Activated naive CD8-positive, alpha-beta T cell treated with anti-CD3 and anti-CD28 coated beads, Interleukin-2, amount 10 ng/mL, durations not matched to agents 7 days and 5 days (primary cell): ENCODE results near the gene MT1X. TPM values are rescaled to one million over a fixed set of nuclear protein-coding genes. Genes with fewer than 3 reads are reported as not detected.
A peak's percentile ranks its signal among the peaks of the same experiment; 100 is the strongest.

Experiments
- ATAC-seq: fragments of 150-1000 bp; cut with Tn5 transposase; one replicate; pipeline ENCODE4 v1.10.0; 2021; ENCODE audit warnings: low read depth, moderate library complexity
- POLR2A ChIA-PET: fragments of 350-600 bp; sonication (Branson Sonifier 250); formaldehyde crosslinking; loops from one replicate; lab custom pipeline; 2021; ENCODE audit warnings: antibody characterized with exemption; lab: Charles Lee
- DNase-seq: peaks from one replicate; pipeline ENCODE4 v3.0.0; 2021
- H3K27ac Mint-ChIP-seq: one replicate; pipeline ENCODE4 v1.8.0; 2022; ENCODE audit warnings: mild to moderate bottlenecking, mixed read lengths
- H3K27me3 Mint-ChIP-seq: one replicate; pipeline ENCODE4 v1.8.0; 2022; ENCODE audit warnings: mild to moderate bottlenecking, moderate library complexity, mixed read lengths
- H3K36me3 Mint-ChIP-seq: one replicate; pipeline ENCODE4 v1.8.0; 2021; ENCODE audit warnings: mild to moderate bottlenecking, mixed read lengths
- H3K4me1 Mint-ChIP-seq: one replicate; pipeline ENCODE4 v1.8.0; 2021; ENCODE audit warnings: mixed read lengths
- H3K4me3 Mint-ChIP-seq: one replicate; pipeline ENCODE4 v1.8.0; 2022; ENCODE audit warnings: mild to moderate bottlenecking, moderate library complexity, mixed read lengths
- H3K9me3 Mint-ChIP-seq: one replicate; pipeline ENCODE4 v1.8.0; 2021; ENCODE audit warnings: mixed read lengths
- total RNA-seq, 2 experiments: library from RNA; stranded (reverse); gene quantifications; one replicate each; pipeline ENCODE4 v1.2.3, GENCODE V29; 2021

Gene MT1X
- total RNA-seq, 2 experiments from 2014 or later, result 35.0 to 35.4 TPM

DNA sequence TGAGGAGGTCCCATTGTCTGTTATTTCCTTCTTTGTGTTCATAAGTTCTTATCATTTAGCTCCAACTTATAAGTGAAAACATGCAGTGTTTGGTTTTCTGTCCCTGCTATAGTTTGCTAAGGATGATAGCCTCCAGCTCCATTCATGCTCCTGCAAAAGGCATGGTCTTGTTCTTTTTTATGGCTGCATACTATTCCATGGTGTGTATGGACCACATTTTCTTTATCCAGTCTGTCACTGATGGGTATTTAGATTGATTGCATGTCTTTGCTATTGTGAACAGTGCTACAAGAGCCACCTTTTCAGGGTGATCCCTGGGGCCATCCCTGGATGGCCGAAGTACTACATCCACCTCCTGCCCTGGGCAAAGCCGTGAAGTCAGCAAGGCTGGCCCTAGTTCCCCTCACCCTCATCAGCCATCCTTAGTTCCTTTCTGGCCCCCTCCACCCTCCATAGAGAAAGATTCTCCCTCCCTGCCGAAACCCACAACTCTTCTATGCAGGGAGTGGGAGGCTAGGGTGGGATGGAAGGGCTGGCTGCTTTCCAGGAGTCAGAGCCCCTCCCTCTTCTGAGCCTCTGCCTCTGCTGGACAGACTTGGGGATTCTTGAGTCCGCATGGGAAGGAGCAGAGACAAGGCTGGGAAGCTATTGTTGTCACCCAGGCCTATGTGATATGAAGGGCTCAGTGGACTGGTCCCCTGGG is 8.3 kb downstream of the MT1X start:
- Mint-ChIP-seq H3K4me1 (no peaks in the 10 kb centered on the region), H3K9me3 (peaks cover 4% of the 10 kb centered on the region), H3K4me3 (no peak overlapping the region), H3K36me3 (peaks cover 3% of the 10 kb centered on the region), H3K27ac (no peak overlapping the region), H3K27me3 (peaks cover 2% of the 10 kb centered on the region)
- POLR2A ChIA-PET, result interaction anchor here (0.7 to 1.5 kb wide), 2 partner anchors 8 to 84 kb away, joined by 3 to 4 read pairs; partner anchors contain the start of gene MT1X
- DNase-seq (no peak), ATAC-seq (no peak)

DNA sequence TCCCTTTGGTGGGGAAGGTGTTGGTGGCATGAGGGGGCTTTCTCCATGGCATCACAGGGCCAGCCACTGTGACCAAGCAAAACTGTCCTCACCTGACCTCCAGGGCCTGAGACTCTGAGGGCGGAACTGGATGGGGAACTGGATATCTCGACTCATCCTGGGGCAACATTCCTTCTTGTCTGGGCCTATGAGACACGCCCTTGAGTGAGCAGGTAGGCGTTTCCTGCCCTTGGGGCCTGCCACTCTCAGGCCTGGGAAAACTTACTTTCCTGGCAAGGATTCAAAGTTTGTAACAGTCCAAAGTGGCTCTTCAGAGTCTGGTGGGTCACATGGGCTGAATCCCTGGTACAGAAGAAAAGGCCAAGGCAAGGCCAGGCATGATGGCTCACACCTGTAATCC is 9.6 kb downstream of the MT1X start:
- no peak for DNase-seq
- no peak for ATAC-seq
- Mint-ChIP-seq H3K4me1 (no peaks in the 10 kb centered on the region), H3K27me3 (peaks cover 2% of the 10 kb centered on the region), H3K4me3 (no peak overlapping the region), H3K27ac (no peak overlapping the region), H3K9me3 (peaks cover 1% of the 10 kb centered on the region), H3K36me3 (no peaks in the 10 kb centered on the region)
- POLR2A ChIA-PET, result no interaction called here

DNA sequence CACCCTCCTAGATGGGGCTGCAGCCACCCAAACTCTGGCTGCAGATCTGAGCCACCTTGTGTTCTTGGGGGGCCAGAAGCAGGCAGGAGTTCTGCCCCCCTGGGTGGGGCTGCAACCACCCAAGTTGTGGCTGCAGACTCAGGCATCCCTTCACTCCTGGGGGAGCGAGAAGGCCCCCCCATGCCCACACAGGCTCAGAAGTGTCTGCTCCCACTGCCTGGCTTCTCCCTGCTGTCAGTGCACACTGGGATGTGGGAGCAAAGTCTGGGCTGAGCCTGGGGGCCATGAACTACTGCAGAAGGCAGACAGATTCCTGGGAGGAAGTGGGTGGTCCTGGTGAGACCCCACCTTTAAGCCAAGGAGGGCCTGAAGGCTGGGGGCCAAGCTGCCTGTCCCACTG is 13.0 kb downstream of the MT1X start:
- Mint-ChIP-seq H3K4me1 (no peaks in the 10 kb centered on the region), H3K4me3 (no peak overlapping the region), H3K27me3 (peaks cover 2% of the 10 kb centered on the region), H3K27ac (no peak overlapping the region), H3K9me3 (peaks cover 1% of the 10 kb centered on the region), H3K36me3 (peaks cover 2% of the 10 kb centered on the region)
- POLR2A ChIA-PET, result interaction anchor here (1.1 kb wide), 1 partner anchor 13 kb away, joined by 6 read pairs; the partner anchor contains the start of gene MT1X
- ATAC-seq (no peak), DNase-seq (no peak)

DNA sequence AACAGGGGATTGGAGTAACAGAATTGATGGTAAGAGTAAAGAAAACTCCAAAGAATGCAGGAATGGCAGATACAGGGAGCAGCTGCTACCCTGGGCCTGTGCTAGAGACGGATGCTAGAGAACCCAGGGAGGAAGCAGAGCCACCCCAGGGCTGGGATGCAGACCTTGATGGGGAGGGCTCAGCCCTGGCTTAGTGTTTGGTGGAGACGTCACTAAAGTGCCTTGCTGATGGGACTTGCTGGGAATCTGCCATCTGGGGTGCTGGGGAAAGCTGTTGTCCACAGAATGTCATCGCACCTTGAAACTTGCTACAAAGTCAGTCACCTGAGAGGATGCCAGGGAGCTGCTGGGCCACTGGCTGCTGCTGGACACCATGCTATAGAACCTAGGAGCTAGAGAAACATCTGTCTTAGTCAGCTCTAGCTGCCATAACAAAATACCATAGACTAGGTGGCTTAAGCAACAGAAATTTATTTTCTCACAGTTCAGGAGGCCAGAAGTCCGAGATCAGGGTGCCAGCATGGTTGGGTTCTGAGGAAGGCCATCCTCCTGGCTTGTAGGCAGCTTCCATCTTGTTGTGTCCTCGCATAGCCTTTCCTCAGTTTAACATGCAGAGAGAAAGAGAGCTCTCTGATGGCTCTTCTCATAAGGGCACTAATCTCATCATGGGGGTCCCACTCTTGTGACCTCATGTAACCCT is 15.3 kb downstream of the MT1X start:
- H3K9me3 Mint-ChIP-seq, result no peaks in the 10 kb centered on the region
- POLR2A ChIA-PET, result interaction anchor here (1.6 kb wide), 1 partner anchor 15 kb away, joined by 7 read pairs; the partner anchor contains the start of gene MT1X
- H3K4me3 Mint-ChIP-seq, result no peak overlapping the region
- no peak overlapping the region for H3K27ac Mint-ChIP-seq
- ATAC-seq (no peak), DNase-seq (no peak)
- peaks cover 2% of the 10 kb centered on the region for H3K36me3 Mint-ChIP-seq
- H3K27me3 Mint-ChIP-seq, result no peaks in the 10 kb centered on the region
- H3K4me1 Mint-ChIP-seq, result peaks cover 10% of the 10 kb centered on the region

DNA sequence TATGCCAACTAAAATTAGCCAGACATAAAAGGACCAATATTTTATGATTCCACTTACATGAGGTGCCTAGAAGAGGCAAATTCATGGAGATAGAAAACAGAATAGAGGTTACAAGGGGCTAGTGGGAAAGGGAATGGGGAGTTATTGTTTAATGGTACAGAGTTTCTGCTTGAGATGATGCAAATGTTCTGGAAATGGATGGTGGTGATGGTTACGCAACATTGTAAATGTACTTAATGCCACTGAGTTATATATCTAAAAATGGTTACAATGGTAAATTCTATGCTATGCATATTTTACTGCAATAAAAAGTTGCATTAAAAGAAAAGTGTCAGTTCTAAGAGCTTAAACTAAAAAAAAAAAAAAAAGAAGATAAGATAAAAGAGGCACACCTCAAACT is 17.9 kb downstream of the MT1X start:
- Mint-ChIP-seq H3K27ac (no peak overlapping the region), H3K4me3 (no peak overlapping the region), H3K9me3 (no peaks in the 10 kb centered on the region), H3K4me1 (peaks cover 10% of the 10 kb centered on the region), H3K36me3 (peaks cover 2% of the 10 kb centered on the region), H3K27me3 (no peaks in the 10 kb centered on the region)
- POLR2A ChIA-PET, result interaction anchor here (2.7 kb wide), 1 partner anchor 18 kb away, joined by 28 read pairs; the partner anchor contains the start of gene MT1X
- ATAC-seq (no peak), DNase-seq (no peak)

DNA sequence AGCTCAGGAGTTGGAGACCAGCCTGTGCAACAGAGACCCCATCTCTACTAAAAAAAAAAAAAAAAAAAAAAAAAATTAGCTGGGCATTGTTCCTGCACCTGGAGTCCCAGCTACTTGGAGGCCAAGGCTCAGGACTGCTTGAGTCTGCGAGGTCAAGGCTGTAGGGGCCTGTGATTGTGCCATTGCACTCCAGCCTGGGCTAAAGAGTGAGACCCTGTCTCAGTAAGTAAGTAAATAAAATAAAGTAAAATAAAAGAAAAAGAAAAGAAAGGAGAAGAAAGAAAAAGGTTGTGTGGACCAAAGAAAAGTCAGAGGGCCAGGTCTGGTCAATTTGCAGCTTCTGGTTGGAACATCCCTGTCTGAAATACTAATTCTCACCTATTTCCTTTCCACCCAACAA is 18.4 kb downstream of the MT1X start:
- no peak for ATAC-seq
- no peak for DNase-seq
- peaks cover 12% of the 10 kb centered on the region for H3K4me1 Mint-ChIP-seq
- POLR2A ChIA-PET, result interaction anchor here (2.3 to 2.7 kb wide), 3 partner anchors 18 to 123 kb away, joined by 6 to 28 read pairs (median 14); partner anchors contain the start of genes MT1X and MT2A
- H3K27ac Mint-ChIP-seq, result no peak overlapping the region
- no peak overlapping the region for H3K4me3 Mint-ChIP-seq
- peaks cover 2% of the 10 kb centered on the region for H3K36me3 Mint-ChIP-seq
- H3K9me3 Mint-ChIP-seq, result no peaks in the 10 kb centered on the region
- H3K27me3 Mint-ChIP-seq, result no peaks in the 10 kb centered on the region

DNA sequence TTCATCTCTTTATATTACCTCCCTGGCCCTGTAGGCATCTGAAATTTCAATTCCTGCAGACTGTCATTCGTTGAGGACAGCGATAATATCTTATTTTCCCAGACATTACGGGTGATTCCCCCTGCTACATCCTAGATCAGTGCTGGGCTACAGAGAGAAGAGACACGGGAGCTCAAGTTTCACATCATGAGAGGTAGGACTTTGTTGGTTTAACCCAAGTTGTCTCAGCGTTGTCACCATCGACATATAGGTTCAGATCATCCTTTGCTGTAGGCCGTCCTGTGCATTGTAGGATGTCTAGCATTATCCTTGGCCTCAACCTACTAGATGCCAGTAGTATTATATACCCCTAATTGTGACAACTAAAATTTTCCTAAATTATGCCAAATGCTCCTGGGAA is 19.3 kb downstream of the MT1X start:
- Mint-ChIP-seq H3K9me3 (no peaks in the 10 kb centered on the region), H3K27ac (peak overlapping the region; percentile 32), H3K27me3 (no peaks in the 10 kb centered on the region), H3K4me3 (no peak overlapping the region), H3K4me1 (peaks cover 13% of the 10 kb centered on the region), H3K36me3 (peaks cover 2% of the 10 kb centered on the region)
- DNase-seq (no peak), ATAC-seq (no peak)
- POLR2A ChIA-PET, result interaction anchor here (0.7 to 2.7 kb wide), 10 partner anchors 9 to 124 kb away, joined by 3 to 28 read pairs (median 4); partner anchors contain the start of genes MT1X and MT2A

DNA sequence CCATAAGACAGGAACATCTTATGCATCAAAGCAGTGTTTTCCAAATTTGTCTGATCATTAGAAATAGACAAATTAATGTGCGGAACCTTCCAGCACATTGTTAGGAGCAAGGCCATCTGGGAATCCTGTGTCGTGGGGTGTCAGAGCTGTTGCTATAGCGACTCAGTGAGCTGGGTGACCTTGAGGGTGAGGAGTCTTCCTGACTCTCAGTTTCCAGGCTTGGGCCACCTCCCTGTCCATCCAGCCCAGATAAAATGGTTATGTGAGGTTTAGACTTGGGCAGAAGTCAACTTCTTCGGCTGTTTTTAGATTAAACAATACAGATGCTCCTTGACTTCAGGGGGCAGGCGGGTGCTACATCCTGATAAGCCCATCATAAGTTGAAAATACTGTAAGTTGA is 20.6 kb downstream of the MT1X start:
- no peak for ATAC-seq
- DNase-seq, result no peak
- no peaks in the 10 kb centered on the region for H3K27me3 Mint-ChIP-seq
- peaks cover 17% of the 10 kb centered on the region for H3K4me1 Mint-ChIP-seq
- H3K4me3 Mint-ChIP-seq, result no peak overlapping the region
- POLR2A ChIA-PET, result interaction anchor here (1.1 to 2.7 kb wide), 5 partner anchors 21 to 125 kb away, joined by 3 to 28 read pairs (median 6); partner anchors contain the start of genes MT1X and MT2A
- H3K36me3 Mint-ChIP-seq, result peaks cover 1% of the 10 kb centered on the region
- H3K27ac Mint-ChIP-seq, result no peak overlapping the region
- no peaks in the 10 kb centered on the region for H3K9me3 Mint-ChIP-seq

DNA sequence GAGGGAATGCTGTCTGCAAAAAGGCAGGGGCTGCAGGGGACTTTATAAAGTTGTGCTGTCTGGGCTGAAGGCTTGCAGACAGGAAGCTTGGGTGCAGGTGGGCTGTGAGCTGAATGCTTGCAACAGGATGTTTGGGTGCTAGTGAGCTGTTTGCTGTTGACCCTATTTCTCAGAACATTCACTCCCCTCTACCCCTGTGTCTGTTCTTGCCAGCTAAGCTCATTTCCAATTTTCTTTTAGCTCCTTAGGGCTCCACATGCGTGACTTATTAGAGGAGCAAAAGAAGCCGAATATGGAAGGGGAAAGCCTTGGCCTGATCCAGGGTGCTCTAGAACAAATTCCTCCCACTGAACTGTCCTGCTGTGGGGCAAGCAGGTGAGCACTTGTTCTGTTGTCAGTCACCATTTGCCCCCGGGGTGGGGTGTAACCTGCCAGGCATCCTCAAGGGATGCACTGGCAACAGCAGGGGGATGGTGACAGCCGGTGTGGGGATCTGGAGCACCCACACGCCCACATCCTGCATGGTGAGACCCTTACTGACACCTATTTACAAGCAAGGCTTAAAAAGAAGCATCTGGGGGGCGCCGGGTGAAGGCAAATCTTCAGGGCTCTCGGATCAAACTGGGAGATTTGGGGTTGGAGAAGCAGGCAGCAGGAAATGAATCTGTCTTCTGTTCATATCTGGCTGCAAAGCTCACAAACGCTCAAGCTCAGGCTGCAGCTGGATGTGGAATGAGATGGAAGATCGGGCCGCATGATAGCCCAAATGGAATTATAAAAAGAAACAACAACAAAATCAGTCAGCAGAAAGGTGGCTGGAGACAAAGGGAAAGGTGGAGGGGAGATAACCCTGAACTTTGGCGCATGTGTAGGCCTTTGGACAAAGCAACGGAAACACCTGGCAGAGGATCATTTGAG is 26.5 kb downstream of the MT1X start:
- Mint-ChIP-seq H3K27ac (peak overlapping the region; percentile 89), H3K4me1 (peaks cover 41% of the 10 kb centered on the region), H3K27me3 (no peaks in the 10 kb centered on the region), H3K4me3 (peak overlapping the region; percentile 77), H3K9me3 (peaks cover 4% of the 10 kb centered on the region), H3K36me3 (peaks cover 4% of the 10 kb centered on the region)
- ATAC-seq (peak; percentile 95), DNase-seq (peak; percentile 59)
- POLR2A ChIA-PET, result interaction anchor here (0.6 to 1.9 kb wide), 9 partner anchors 18 to 223 kb away, joined by 3 to 10 read pairs (median 3); partner anchors contain the start of genes MT1X, MT2A and NUP93

DNA sequence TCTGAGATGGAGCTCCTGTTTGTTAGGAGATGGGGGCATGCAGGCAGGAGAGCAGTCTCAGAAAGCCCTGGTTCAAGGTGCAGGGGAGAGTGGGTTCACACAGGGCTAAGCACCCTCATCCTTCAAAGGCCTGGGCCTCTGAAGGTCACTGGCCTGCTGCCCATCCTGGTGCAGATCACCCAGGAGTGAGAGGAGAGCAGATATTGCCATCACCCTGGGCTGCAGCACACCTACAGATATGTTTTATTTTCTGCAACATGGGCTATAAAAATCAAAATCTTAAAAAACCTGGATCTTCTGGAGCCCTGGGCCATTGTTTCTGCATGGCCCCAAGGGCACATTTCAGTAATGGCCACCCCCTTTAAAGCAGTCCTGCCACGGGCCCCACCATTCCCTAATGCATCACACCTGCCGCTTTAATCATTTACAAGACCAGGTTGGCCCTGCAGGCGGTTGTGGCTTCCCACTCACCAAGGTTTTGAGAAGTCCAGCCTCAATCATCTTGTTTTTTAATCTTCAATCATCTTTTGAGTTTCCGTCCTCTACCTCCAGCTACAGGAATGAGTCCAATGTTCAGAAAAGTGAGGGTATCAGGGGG is 27.3 kb downstream of the MT1X start:
- Mint-ChIP-seq H3K27me3 (no peaks in the 10 kb centered on the region), H3K9me3 (peaks cover 4% of the 10 kb centered on the region), H3K4me3 (peak overlapping the region; percentile 77), H3K4me1 (peaks cover 41% of the 10 kb centered on the region), H3K27ac (peak overlapping the region; percentile 89), H3K36me3 (peaks cover 4% of the 10 kb centered on the region)
- POLR2A ChIA-PET, result interaction anchor here (0.6 to 1.9 kb wide), 5 partner anchors 17 to 101 kb away, joined by 3 to 10 read pairs (median 5); partner anchors contain the start of genes MT1X, MT2A and NUP93
- DNase-seq (no peak), ATAC-seq (no peak)

DNA sequence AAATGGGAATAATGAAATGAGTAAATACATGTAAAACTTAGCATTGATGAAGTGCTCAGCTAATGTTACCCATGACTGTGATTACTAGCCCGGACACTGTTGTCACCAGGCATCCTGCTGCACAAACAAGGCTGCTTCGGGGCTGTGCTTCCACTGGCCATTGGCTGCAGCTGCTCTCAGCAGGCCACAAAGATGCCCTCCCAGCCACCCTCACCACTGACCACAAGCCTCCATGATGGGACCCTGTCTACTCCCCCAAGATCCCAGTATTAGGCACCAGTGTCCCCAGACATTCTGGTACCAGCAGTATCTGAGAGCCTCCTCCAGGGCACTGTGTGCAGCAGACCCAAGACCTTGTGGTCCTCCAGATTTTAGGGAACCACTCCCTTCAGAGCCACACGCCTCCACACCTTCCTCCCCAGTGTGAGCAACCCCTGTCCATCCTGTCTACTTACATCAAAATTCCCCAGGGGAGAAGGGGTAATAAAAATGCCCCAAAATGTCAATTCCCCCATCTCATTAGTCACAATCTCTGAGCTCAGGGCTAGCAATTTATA is 28.0 kb downstream of the MT1X start:
- Mint-ChIP-seq H3K27me3 (no peaks in the 10 kb centered on the region), H3K4me3 (peak overlapping the region; percentile 77), H3K36me3 (peaks cover 4% of the 10 kb centered on the region), H3K27ac (peak overlapping the region; percentile 89), H3K9me3 (peaks cover 4% of the 10 kb centered on the region), H3K4me1 (peaks cover 41% of the 10 kb centered on the region)
- ATAC-seq (no peak), DNase-seq (no peak)
- POLR2A ChIA-PET, result interaction anchor here (1.6 kb wide), 1 partner anchor 8 kb away, joined by 4 read pairs; no protein-coding TSS in a partner anchor

DNA sequence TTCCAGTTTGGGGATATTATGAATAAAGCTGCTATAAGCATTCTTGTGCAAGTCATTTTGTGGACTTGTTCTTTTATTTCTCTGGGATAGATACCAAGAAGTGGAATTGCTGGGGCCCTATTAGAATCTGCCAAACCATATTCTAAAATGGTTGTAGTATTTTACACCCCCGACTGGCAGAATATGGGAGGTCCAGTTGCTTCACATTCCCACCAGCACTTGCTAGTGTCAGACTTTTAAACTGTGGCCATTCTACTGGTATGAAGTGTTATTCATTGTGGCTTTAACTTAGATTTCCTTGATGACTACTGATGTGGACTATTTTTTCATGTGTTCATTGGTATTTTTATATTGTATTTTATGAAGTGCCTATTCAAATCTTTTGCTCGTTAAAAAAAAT is 29.6 kb downstream of the MT1X start:
- Mint-ChIP-seq H3K27ac (no peak overlapping the region), H3K9me3 (peaks cover 4% of the 10 kb centered on the region), H3K4me1 (peaks cover 38% of the 10 kb centered on the region), H3K36me3 (peaks cover 4% of the 10 kb centered on the region), H3K27me3 (no peaks in the 10 kb centered on the region), H3K4me3 (no peak overlapping the region)
- no peak for ATAC-seq
- POLR2A ChIA-PET, result no interaction called here
- no peak for DNase-seq
